Gastroesophageal sphincter (tissue), 4 donors: ENCODE results near the gene GON4L. TPM values are rescaled to one million over a fixed set of nuclear protein-coding genes. Genes with fewer than 3 reads are reported as not detected.

Experiments
- ATAC-seq: fragments of 150-250 bp; one replicate; pipeline ENCODE4 v1.9.1; 2016; ENCODE audit warnings: mild to moderate bottlenecking, moderate library complexity
- H3K27ac ChIP-seq, 4 donors: fragments of 200-600 bp; sonication (generic) in 3 of 4; 1 replicate in 3 of 4; 2 replicates in 1 of 4; pipeline ENCODE4 v1.5.1; 2016 to 2019
- H3K27me3 ChIP-seq: fragments of 200-600 bp; sonication (generic); one replicate; pipeline ENCODE4 v1.5.1; 2019
- H3K36me3 ChIP-seq, 2 donors: fragments of 200-600 bp; sonication (generic); one replicate each; pipeline ENCODE4 v1.5.1; 2019; ENCODE audit warnings: control low read depth in 1 of 2
- H3K4me1 ChIP-seq, 3 donors: fragments of 200-600 bp; sonication (generic); 1 replicate in 2 of 3; 2 replicates in 1 of 3; pipeline ENCODE4 v1.5.1; 2016 to 2019; ENCODE audit warnings: control low read depth in 2 of 3
- H3K4me3 ChIP-seq, 2 donors: fragments of 200-600 bp; sonication (generic); one replicate each; pipeline ENCODE4 v1.5.1; 2019; ENCODE audit warnings: mild to moderate bottlenecking in 1 of 2, moderate library complexity in 1 of 2
- H3K9me3 ChIP-seq, 3 donors: fragments of 200-600 bp; sonication (generic); one replicate each; pipeline ENCODE4 v1.5.1; 2017 to 2019; ENCODE audit warnings: control low read depth in 2 of 3
- CTCF ChIP-seq, 4 experiments: fragments of 200-600 bp in 2 of 4; fragments of 450-650 bp in 2 of 4; sonication (generic) in 1 of 4; IDR thresholded peaks; one replicate each; pipeline ENCODE4 v1.5.1; 2017 to 2019; ENCODE audit warnings: antibody characterized with exemption in 4 of 4, mild to moderate bottlenecking in 2 of 4, moderate library complexity in 2 of 4
- EP300 ChIP-seq: sonication (generic); formaldehyde crosslinking; IDR thresholded peaks from one replicate; pipeline ENCODE4 v1.6.1; 2017; ENCODE audit warnings: antibody characterized with exemption, mild to moderate bottlenecking
- POLR2A ChIP-seq, 2 donors: fragments of 450-650 bp; IDR thresholded peaks; one replicate each; pipeline ENCODE4 v1.6.1; 2017; ENCODE audit warnings: antibody characterized with exemption in 2 of 2, mild to moderate bottlenecking in 2 of 2, moderate library complexity in 1 of 2
- POLR2AphosphoS5 ChIP-seq: sonication (generic); formaldehyde crosslinking; IDR thresholded peaks from one replicate; pipeline ENCODE4 v1.6.1; 2017; ENCODE audit warnings: antibody characterized with exemption
- WGBS, 2 donors: methylation state at CpG; one replicate each; pipeline ENCODE4 v1.1.5; 2018; ENCODE audit warnings: low coverage in 1 of 2; 5-methylcytosine and 5-hydroxymethylcytosine counted together
- total RNA-seq, 4 donors: library from RNA; depleted of rRNA; stranded (reverse); fragments of >200 nt; gene quantifications; one replicate each; pipeline ENCODE4 v1.1.0, GENCODE V29; 2016

Gene GON4L
- total RNA-seq, 4 donors from 2014 or later: 16.6 to 55.1 (median 35.9) TPM

GRCh38 chr1:155882766-155883165 lies 25.8 kb upstream of the GON4L start:
- H3K27me3 ChIP-seq: no peaks in the 10 kb centered on the region
- H3K36me3 ChIP-seq: peaks cover 0 to 39% of the 10 kb centered on the region in 2 donors
- ATAC-seq: no peak
- H3K9me3 ChIP-seq: no peaks in the 10 kb centered on the region
- H3K4me3 ChIP-seq: no peak overlapping the region
- H3K4me1 ChIP-seq: no peaks in the 10 kb centered on the region
- H3K27ac ChIP-seq: no peak overlapping the region
- WGBS, 2 donors: 57 to 72% methylated on average over 2 of the region's 2 CpGs
- no peak for TF ChIP-seq POLR2AphosphoS5
- TF ChIP-seq CTCF (IDR thresholded peaks at IDR 0.05): no peak
- no peak for TF ChIP-seq EP300
- no peak for TF ChIP-seq POLR2A (IDR thresholded peaks at IDR 0.05)

GRCh38 chr1:155882235-155882634 lies 25.2 kb upstream of the GON4L start:
- no peak overlapping the region for H3K27ac ChIP-seq
- no peak for TF ChIP-seq CTCF (IDR thresholded peaks at IDR 0.05)
- TF ChIP-seq POLR2A (IDR thresholded peaks at IDR 0.05): no peak
- TF ChIP-seq POLR2AphosphoS5: no peak
- H3K9me3 ChIP-seq: no peaks in the 10 kb centered on the region
- ATAC-seq: no peak
- peaks cover 0 to 39% of the 10 kb centered on the region in 2 donors for H3K36me3 ChIP-seq
- H3K27me3 ChIP-seq: no peaks in the 10 kb centered on the region
- H3K4me3 ChIP-seq: no peak overlapping the region
- H3K4me1 ChIP-seq: no peaks in the 10 kb centered on the region

GRCh38 chr1:155880950-155881349 lies 23.9 kb upstream of the GON4L start:
- Histone ChIP-seq H3K36me3 (peaks cover 0 to 39% of the 10 kb centered on the region in 2 donors), H3K9me3 (no peaks in the 10 kb centered on the region), H3K4me3 (no peak overlapping the region), H3K27me3 (no peaks in the 10 kb centered on the region), H3K27ac (no peak overlapping the region), H3K4me1 (no peaks in the 10 kb centered on the region)
- WGBS, 2 donors: 85 to 89% methylated on average over 5 to 6 of the region's 6 CpGs
- TF ChIP-seq CTCF (IDR thresholded peaks at IDR 0.05): no peak
- TF ChIP-seq EP300: no peak
- TF ChIP-seq POLR2AphosphoS5: no peak
- no peak for TF ChIP-seq POLR2A (IDR thresholded peaks at IDR 0.05)
- no peak for ATAC-seq

- Histone ChIP-seq H3K36me3 (peaks cover 0 to 39% of the 10 kb centered on the region in 2 donors), H3K4me1 (no peaks in the 10 kb centered on the region), H3K4me3 (no peak overlapping the region), H3K27ac (no peak overlapping the region), H3K9me3 (no peaks in the 10 kb centered on the region), H3K27me3 (no peaks in the 10 kb centered on the region)
- TF ChIP-seq EP300 (no peak), POLR2AphosphoS5 (no peak), POLR2A (IDR thresholded peaks at IDR 0.05) (no peak), CTCF (IDR thresholded peaks at IDR 0.05) (no peak)
- no peak for ATAC-seq
- WGBS, 2 donors: 100% methylated on average over 2 of the region's 2 CpGs; no CpG with 5 or more reads in 1 of the 2 donors
Observed at GRCh38 chr1:155880251-155880650, 23.2 kb upstream of the GON4L start.

GRCh38 chr1:155877945-155878344 lies 20.9 kb upstream of the GON4L start:
- H3K9me3 ChIP-seq: no peaks in the 10 kb centered on the region
- no peak for ATAC-seq
- H3K36me3 ChIP-seq: peaks cover 0 to 31% of the 10 kb centered on the region in 2 donors
- H3K4me1 ChIP-seq: peaks cover 0 to 6% (median 0%) of the 10 kb centered on the region in 3 donors
- no peak overlapping the region for H3K4me3 ChIP-seq
- TF ChIP-seq POLR2AphosphoS5 (no peak), EP300 (no peak), CTCF (IDR thresholded peaks at IDR 0.05) (no peak), POLR2A (IDR thresholded peaks at IDR 0.05) (no peak)
- no peaks in the 10 kb centered on the region for H3K27me3 ChIP-seq
- 100% methylated on average over 1 of the region's 2 CpGs for WGBS, 2 donors
- H3K27ac ChIP-seq: no peak overlapping the region
